Activated T-cell treated with anti-CD3 and anti-CD28 coated beads, Interleukin-2, amount 50 U/mL, for 72 hours (primary cell): ENCODE results near the gene EIF2B1. TPM values are rescaled to one million over a fixed set of nuclear protein-coding genes. Genes with fewer than 3 reads are reported as not detected.

Experiments
- ATAC-seq, 2 donors: fragments of 150-1000 bp; cut with Tn5 transposase; replicated peaks in 1 of 2; 2 replicates each; pipeline ENCODE4 v1.10.0; 2021; ENCODE audit warnings: moderate library complexity in 2 of 2, mild to moderate bottlenecking in 1 of 2
- DNase-seq, 2 donors: peaks; one replicate each; pipeline ENCODE4 v3.0.0; 2021 to 2022; ENCODE audit warnings: mixed read lengths in 1 of 2
- H3K27ac Mint-ChIP-seq: one replicate; pipeline ENCODE4 v1.8.0; 2022; ENCODE audit warnings: mild to moderate bottlenecking, moderate library complexity, mixed read lengths
- H3K27me3 Mint-ChIP-seq: one replicate; pipeline ENCODE4 v1.8.0; 2022; ENCODE audit warnings: low read depth, mixed read lengths
- H3K36me3 Mint-ChIP-seq, 2 donors: one replicate each; pipeline ENCODE4 v1.8.0; 2022; ENCODE audit warnings: mixed read lengths in 2 of 2, mild to moderate bottlenecking in 1 of 2; ENCODE audit not compliant: insufficient read depth in 2 of 2
- H3K4me1 Mint-ChIP-seq: one replicate; pipeline ENCODE4 v1.8.0; 2022; ENCODE audit warnings: low read depth, mixed read lengths
- H3K4me3 Mint-ChIP-seq, 2 donors: one replicate each; pipeline ENCODE4 v1.8.0; 2022; ENCODE audit warnings: mild to moderate bottlenecking in 2 of 2, mixed read lengths in 2 of 2, moderate library complexity in 2 of 2
- H3K9me3 Mint-ChIP-seq, 2 donors: one replicate each; pipeline ENCODE4 v1.8.0; 2022; ENCODE audit warnings: mixed read lengths in 2 of 2
- total RNA-seq, 2 donors: library from RNA; stranded (reverse); gene quantifications; one replicate each; pipeline ENCODE4 v1.2.3, GENCODE V29; 2022

EIF2B1 gene
- total RNA-seq, 2 donors from 2014 or later, result 58.1 to 76.7 TPM

DNA sequence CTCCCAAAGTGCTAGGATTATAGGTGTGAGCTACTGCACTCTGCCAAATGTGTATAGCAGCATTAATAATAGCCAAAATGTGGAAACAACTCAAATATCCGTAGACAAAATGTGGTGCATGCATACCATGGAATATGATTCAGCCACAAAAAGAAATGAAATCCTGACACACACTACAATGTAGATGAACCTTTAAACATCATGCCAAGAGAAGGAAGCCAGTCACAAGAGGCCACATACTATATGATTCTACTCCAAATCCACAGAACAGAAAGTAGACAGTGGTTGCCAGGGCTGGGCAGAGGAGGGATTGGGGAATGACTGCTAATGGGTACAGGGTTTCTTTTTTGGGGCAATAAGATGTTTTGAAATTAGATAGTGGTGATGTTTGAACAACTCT is 56.9 kb downstream of the EIF2B1 start:
- ATAC-seq, result no peak
- Mint-ChIP-seq H3K36me3 (no peaks in the 10 kb centered on the region), H3K9me3 (no peaks in the 10 kb centered on the region), H3K4me1 (peaks cover 6% of the 10 kb centered on the region), H3K27me3 (no peaks in the 10 kb centered on the region), H3K27ac (no peak overlapping the region), H3K4me3 (no peak overlapping the region)
- DNase-seq, result no peak

DNA sequence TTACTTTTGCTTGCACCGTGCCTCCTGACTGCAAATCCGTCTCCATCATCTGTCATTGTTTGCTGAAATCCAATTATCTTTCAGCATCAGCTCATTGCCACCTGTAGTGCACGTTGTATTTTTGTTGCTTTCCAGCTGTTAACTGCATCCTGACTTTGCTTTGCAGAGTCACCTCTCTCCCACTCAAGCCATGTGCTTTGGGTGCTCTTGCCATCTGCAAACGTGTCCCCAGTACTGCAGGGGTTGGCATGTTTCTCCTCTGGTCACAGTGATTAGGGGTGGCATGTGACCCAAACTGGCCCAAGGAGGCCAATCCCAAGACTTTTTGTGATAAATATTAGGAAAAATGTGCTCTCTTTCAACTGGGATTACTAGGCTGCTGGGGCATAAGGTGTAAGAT is 59.6 kb downstream of the EIF2B1 start:
- Mint-ChIP-seq H3K4me3 (no peak overlapping the region), H3K36me3 (no peaks in the 10 kb centered on the region), H3K27ac (no peak overlapping the region), H3K9me3 (no peaks in the 10 kb centered on the region), H3K4me1 (peaks cover 14% of the 10 kb centered on the region), H3K27me3 (peaks cover 11% of the 10 kb centered on the region)
- ATAC-seq, result no peak
- DNase-seq, result no peak

DNA sequence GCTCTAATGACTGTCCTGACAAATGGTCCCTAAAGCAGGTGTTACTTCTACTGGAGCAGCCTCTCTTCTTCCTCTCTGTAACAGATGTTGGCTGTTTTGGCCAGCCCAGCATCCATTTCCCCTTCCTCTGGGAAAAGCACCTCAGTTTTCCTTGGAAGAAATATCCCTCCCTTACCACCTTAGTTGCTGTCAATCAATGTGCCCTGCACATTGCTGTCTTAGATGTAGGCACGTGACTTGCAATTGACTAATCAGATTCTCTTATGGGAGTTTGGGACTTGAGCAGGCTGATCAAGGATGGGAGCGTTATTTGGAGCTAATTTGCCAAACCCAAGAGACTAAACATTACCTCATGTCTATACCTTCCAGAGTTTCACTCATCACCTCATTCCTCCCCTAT is 61.1 kb downstream of the EIF2B1 start:
- peaks cover 11% of the 10 kb centered on the region for H3K27me3 Mint-ChIP-seq
- no peak for ATAC-seq
- H3K4me1 Mint-ChIP-seq, result peaks cover 14% of the 10 kb centered on the region

DNA sequence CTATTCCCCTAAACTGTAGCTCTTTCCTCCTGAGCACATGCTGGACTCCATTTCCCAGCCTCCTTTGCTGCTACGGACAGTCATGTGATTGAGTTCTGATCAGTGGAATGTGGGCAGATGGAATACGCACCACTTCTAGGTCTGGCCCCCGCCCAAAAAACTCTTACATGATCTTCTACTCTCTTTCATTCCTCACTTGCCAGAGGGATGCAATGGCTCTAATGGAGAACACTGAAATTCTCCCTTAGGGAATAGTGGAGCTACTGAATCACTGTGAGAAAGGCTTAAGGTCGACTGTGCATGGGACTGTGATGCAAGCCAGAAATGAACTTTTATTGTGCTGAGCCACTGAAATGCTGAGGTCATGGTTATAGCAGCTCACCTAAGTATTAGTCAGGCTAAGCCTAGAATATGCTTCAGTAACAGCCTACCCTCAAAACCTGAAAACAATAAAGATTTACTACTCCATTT is 62.1 kb downstream of the EIF2B1 start:
- Mint-ChIP-seq H3K36me3 (no peaks in the 10 kb centered on the region), H3K9me3 (no peaks in the 10 kb centered on the region), H3K27me3 (peaks cover 11% of the 10 kb centered on the region), H3K27ac (no peak overlapping the region), H3K4me1 (peaks cover 14% of the 10 kb centered on the region), H3K4me3 (no peak overlapping the region)
- DNase-seq (no peak), ATAC-seq (peak in 1 of 2 donors; percentile 21)

More for the DNA sequence above, 61.1 kb downstream of the EIF2B1 start:
- Mint-ChIP-seq H3K27ac (no peak overlapping the region), H3K36me3 (no peaks in the 10 kb centered on the region), H3K4me3 (no peak overlapping the region), H3K9me3 (no peaks in the 10 kb centered on the region)
- DNase-seq, result no peak

Other genes starting within 250 kb of the EIF2B1 start
- gene KMT5A, start 249.6 kb downstream of the EIF2B1 start, total RNA-seq, result 10 to 100 TPM; 67.4 to 83.7 TPM
- gene RILPL2, start 197.0 kb downstream of the EIF2B1 start, total RNA-seq, result 10 to 100 TPM; 13.6 to 13.9 TPM
- 10 to 100 TPM; 38.2 to 42.3 TPM for gene SNRNP35, start 175.5 kb downstream of the EIF2B1 start, total RNA-seq
- gene RILPL1, start 100.0 kb downstream of the EIF2B1 start, total RNA-seq, result 1 to 10 TPM; 5.4 TPM
- gene TMED2, start 49.1 kb downstream of the EIF2B1 start, total RNA-seq, result 100 to 1,000 TPM; 177 to 192 TPM
- gene DDX55, start 31.6 kb downstream of the EIF2B1 start, total RNA-seq, result 10 to 100 TPM; 25.6 to 36.2 TPM
- 10 to 100 TPM; 56.0 to 66.7 TPM for gene GTF2H3, start 143 bp upstream of the EIF2B1 start, total RNA-seq
- gene TCTN2, start 37.4 kb upstream of the EIF2B1 start, total RNA-seq, result 1 to 10 TPM; 5.9 to 8.0 TPM
- gene ATP6V0A2, start 78.7 kb upstream of the EIF2B1 start, total RNA-seq, result 100 to 1,000 TPM; 125 to 140 TPM
- gene DNAH10, start 128.6 kb upstream of the EIF2B1 start, total RNA-seq, result under 1 TPM; 0.44 to 0.46 TPM